ELF-1 (cell line): ENCODE results near the gene KCNG2.
"Not testable (repeated sequence)": the region's sequence is repeated elsewhere in the genome, so short reads cannot be mapped to it uniquely, and the experiment has no call there.

Experiments
- DNase-seq: peaks from one replicate; pipeline ENCODE4 v3.0.0-alpha.2; 2016; ENCODE audit warnings: low read depth, low spot score

The KCNG2 gene

DNA sequence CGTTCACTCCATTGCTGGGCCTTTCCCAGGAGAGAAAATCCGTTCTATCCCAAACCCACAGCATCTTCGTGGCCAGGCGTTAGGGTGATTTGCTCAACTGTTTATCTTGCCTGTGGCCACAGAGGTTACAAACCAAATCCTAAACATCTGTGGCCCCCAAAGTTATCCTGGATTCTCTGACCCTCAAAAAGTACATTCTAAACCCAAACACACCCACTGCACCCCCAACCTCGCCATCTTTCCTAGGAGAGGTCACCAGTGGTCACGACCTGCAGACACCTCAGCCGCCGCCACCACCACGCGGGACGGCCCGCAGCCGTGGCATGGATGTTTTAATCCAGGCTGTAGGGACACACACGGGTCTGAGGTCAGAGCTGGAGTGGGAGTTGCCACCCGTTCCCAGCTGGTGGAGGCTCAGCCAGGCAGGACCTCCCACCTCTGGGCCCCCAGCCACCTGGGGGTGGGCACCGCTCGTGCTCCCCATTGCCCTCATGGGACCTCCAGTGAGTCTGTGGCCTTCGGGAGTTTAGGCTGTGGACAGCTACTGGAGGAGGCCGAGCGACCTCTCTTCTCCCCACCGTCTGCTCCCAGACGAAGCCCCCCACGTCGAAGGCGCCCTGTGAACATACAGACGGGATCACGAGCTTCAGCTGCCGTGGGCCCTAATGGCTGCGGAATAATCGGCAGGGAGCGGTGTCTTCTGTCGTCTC, 72.0 kb downstream of the KCNG2 start:
- no peak for DNase-seq

DNA sequence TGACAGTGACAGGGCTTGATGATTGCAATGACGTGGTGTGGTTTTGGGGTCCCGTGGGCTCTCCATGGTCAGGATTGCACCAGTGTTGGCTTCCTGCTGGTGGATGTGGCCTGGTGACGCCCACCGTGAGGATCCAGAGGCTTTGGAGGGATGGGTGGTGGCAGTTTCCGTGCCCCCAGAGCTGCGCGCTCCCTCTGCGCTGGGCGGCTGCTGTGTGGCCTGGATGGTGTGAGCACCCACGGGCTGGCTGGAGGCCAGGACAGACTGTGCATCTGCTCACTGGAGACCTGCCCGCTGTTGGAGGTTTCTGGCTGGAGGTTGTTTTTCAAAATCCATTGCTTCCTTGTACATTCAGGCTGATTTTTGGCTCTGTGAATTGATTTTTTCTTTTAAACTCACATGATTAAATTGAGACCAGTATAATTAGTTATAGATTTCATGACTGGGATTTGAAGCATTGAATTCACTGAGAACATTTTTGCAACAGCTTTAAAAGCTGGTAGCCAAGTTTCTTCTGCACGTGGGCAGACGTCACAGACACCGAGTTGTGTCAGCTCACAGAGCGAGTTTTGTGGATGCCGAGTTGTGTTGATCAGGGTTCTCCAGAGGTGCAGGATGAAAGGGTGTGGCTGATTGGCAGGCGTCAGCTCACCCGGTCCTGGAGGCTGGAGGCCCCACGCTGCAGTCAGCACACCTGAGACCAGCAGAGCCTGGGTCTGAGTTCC, 72.7 kb downstream of the KCNG2 start:
- no peak for DNase-seq

DNA sequence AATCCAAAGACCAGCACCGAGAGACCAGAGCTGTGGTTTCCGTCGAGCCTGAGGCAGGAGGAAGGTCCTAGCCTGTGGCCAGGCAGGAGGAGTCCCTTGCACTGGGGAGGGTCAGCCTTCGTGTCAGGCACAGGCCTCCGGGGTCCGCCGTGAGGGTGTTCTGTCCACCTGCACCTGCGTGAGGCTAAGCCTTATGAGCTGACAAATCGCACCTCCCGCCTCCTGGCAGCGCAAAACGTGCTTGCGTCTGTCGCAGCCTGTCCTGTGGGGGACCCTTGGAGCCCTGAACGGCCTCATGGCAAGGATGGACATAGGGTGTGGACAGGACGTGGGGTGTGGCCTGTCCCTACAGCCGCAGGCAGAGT, 73.3 kb downstream of the KCNG2 start:
- DNase-seq, result no peak

DNA sequence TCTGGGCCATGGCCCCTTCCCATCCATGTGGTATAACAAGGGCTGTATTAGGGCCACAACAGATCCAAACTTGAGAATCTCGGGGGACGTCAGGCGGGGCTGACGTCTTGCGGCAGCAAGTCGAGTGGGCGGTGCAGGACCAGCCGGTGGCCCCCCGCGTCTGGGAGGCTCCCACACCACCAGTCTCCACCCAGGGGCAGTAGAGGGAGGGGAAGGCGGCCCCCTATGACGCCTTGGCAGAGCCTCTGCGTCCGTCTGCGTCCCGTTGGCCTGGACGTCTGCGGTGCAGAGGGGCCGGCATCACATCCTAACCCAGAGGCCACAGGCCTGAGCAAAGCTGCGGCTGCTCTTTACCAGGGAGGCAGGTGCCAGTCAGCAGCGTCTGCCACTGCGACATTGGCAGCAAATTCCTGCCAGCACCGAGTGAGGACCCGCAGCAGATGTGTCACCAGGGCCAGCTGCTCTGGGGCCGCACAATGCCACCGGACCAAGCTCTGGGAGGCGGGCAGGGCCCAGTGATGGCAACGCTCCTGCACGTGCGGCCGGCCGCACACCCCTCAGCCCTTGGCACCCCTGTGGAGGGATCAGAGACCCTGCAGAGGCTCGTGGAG, 73.8 kb downstream of the KCNG2 start:
- DNase-seq, result no peak

DNA sequence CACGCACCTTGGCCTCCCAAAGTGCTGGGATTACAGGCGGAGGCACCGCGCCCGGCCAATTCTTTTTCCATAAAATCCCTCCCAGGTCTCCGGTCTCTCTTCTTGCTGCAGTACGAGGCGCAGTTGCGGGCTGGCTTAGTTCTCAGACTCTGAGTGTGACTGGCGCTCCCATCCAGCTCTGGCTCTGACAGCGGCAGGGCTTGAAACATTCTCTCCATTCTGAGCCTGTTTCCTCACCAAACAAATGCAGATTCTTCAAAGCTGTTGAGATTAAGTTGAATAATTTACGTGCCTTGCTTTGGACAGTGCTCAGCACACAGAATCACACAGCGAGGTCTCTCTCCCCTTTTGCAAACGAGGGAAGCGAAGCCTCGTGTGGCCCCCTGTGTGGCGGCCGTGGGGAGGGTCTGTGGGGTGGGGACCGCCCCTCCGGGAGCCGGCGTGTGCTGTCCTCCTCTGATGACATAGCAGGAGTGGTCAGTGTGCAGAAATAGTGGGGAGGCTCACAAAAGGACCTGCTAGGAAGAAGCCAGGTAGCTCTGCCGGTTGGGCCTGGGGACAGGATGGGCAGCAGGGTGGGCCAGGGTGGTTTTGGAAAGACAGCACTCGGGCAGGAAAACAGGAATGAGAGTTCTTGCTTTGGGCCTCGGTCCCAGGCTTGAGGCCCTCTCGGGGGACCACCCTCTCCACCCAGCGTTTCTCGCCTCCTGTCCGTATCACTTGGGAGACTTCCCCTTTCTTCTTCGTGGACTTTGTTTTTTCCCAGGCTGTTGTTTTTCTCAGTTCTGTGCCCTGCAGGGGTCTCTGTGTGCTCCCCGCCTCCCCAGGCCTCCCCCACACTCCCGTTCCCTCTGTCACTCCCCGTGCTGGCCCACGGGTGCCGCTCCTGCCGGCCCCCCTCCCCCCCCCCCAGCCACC, 75.0 kb downstream of the KCNG2 start:
- peak; percentile 47 for DNase-seq

DNA sequence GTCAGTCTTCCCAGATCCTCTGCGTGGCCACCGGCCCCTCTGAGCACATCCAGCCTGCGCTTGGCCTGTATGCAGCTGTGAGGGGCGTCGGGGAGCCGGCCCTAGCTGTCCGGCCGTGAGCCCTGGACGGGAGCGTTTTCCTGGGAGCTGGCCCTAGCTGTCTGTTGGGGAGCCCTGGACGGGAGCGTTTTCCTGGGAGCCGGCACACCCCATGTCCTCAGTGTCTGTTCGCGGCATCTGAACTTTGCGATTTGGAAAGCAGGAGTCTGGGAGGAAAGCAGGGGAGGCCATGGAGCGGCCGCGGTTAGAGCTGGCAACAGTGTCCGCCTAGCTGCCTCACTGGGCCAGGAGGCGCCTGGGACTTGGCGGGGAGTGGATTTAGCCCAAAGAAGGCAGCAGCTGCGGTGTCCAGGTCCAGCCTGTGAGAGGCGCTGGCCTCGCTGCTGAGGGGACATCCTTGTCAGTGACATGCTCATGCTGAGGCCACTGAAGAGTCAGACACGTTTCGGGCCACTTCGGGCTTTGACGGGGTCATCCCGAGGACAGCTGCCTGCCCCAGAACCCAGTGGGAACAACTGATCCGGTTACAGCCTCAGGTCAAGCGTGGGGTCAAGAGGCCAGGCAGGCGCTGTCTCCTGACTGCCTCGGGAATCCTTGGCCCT, 75.8 kb downstream of the KCNG2 start:
- DNase-seq, result peak; percentile 56

DNA sequence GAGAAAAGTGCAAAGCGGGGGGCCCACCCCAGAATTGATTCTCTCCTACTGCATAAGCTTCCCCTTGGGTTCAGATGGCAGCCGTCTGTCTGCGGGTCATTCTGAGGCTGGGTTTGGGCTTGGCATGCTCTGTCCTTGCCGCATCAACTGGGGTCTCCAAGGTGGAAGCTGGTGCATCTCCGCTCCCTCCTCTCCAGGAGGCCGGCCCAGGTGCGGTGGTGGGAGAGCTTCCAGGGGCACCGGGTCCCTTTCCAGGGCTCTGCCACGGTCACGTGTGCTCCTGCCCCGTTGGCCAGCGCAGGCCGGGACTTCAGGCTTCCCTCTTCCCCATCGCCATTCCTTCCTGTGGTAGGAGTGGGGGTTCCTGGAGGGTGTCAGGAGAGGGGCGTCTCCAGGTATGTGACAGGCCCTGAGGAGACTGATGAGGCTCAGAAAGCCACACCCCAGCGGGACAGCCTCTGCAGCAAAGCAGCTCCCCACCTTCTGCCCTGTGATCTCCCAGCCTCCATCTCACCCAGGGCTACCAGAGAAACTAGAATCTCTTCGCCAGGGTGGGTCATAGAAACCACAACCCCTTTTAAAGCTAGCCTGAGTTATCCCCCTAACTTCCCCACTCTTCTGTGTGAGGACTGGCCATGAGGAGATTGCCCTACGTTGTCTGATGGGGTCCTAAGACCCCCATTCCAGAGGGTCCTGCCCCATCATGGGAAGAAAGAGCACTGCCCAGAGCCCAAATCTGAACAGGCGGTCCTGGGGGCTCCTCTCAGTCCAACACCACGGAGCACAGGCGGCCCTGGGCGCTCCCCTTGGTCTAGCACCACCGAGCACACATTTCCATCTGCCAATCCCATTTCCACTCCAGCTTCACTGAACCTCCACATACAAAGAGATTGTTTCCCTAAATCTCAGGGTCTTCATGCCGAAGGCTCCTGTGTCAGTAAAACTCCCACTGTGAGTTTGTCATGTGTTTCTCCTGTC, 77.1 kb downstream of the KCNG2 start:
- DNase-seq, result no peak

DNA sequence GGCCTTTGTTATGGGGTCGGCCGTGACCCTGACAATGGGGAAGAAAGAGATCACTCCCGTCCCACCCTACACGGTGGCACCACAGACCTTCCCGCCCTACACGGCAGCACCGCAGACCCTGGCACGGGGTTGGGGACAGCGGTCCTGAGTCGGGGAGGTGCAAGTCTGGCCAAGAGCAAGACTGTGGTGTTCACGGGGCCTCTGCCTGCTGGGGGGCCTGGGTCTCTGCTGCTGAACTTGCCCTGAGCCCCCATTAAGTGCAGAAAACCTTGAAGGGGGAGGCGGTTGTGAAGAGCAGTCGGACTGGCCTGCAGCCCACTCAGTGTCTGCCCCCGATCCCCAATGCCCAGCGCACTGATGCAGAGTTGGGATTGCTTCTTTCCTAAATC, 77.8 kb downstream of the KCNG2 start:
- no peak for DNase-seq

DNA sequence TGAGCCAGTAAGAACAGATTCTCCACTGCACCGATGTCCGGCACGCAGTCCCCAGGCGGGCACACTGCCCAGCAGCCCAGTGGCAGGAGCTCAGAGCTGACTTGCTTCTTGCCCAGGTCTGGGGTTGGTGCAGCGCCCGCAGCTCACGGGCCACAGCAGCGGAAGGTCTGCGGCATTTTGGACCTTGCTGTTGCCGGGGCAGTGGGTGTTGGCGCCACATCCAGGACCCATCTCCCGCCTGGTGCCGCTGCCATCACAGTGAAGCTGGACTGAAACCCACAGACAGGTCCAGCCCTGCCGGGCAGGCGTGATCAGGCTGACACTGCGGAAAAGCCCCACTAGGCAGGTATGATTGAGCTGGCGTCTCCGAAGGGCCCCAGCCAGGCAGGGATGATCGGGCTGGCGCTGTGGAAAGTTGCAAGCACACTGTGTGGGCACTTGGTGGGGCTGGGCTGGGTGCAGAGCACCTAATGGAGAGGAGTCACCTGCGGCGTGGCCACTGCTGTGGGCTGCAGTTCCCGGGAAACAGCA, 78.3 kb downstream of the KCNG2 start:
- no peak for DNase-seq

DNA sequence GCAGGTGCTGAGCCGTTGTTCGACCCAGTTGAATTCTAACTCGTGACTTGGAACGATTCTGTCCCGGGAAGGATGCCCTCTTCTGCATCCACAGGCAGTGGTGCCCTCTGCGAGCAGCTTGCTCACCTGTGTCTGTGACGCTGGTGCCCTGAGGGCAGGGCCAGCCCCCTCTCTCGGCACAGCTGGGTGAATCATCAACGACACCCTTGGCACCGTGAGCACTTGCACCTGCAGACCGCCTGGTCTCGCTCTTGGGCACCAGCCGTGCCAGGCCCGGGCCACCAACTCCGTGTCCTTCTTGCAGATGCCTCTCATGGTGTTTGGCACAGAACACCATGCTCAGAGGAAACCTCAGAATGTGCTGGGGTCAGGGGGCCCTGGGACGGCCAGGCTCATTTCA, 78.8 kb downstream of the KCNG2 start:
- DNase-seq, result no peak

DNA sequence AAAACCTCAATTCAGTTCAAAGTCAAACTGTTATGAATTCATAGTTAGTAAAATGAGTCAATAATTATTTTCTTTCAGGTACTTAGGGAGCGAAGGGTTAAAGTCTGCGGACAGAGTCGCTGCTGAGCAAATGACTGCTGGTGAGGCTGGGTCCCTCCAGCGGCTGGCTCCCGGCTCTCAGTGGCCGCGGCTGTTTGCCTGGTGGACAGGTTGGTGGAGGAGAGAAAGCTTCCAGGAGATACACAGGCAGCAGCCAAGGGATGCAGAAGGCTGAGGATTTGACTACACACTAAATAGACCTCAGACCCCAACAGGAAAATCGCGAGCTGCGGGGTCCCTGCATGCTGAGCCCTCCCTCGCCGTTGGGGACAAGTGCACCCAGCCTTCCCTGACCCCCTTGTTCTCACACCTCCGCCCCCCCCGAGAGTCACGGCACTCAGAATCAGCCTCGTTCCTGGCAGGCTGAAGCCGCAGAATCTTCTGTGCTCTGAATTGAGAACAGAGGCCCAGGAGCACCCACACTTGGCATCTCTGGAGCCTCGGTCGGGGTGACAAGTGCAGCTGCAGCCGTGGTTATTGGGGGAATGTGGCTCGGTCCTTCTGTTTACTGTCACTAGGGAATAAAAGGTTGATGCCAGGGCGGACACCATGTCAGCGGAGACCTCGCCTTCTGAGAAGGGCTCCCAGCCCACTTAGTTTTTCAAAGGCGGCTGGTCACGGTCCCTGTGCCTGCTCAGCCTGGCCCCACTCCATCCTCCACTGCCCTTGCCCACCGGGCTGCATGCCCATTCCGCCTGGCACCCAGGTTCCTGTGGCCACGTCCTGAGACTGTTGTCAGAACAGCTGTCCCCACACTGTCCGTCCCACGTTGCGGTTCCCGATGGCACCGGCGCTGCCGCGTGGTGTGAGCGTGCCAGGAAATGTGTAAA, 79.7 kb downstream of the KCNG2 start:
- peak; percentile 50 for DNase-seq

DNA sequence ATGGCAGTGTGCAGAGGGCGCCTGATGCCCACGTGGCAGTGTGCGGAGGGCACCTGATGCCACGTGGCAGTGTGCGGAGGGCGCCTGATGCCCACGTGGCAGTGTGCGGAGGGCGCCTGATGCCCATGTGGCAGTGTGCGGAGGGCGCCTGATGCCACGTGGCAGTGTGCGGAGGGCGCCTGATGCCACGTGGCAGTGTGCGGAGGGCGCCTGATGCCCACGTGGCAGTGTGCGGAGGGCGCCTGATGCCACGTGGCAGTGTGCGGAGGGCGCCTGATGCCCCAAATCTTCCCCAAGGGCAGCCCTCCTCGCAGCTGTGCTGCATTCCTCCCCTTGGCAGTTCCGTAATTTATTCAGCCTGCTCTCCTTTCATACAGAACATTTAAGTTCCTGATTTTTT, 80.5 kb downstream of the KCNG2 start:
- not testable (repeated sequence) for DNase-seq

DNA sequence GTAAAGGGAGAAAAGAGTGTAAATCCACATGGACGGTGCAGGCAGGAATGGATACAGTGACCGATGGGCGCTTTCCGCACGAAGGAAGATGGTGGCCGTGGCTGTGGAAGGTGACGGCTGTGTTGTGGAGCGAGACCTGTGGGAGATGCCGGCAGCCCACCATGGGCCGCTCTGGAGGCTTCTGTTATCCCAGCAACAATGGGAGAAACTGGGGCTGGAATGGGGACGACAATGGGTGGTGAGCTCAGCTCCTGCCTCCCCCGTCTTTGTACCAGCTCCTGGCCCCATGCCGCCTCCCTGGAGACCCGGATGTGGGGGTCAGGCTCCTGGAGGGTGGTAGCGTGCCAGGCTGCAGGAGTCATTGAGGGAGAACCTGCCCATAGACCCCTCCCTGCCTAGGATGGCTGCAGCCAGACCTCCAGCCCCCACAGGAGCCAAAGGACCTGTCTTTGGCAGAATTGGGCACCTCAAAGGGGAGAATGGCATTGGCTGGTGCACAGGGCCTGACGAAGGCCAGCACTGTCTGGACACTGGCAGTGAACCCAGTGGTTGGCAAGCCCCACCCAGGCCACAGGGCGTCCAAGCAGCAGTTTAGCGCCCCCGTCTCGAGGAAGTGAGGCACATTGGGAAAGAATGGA, 81.1 kb downstream of the KCNG2 start:
- no peak for DNase-seq

DNA sequence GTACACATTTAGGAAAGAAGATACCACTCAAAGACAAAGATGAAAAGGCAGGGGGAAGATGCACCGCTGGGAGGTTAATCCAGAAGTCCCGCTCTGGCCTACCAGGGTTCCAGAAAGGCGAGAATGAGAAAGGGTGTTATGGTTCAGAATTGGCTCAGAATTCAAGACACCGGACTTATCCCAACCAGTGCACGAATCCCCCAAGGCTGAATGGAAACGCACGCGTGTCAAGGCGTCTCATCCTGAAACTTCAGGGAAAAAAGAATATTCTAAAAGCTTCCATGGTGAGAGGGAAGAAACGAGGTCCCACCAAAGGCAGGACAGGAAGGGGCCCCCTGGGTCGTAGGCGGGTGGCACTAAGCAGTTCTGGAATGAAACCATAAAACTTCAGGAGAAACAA, 81.8 kb downstream of the KCNG2 start:
- DNase-seq, result no peak

DNA sequence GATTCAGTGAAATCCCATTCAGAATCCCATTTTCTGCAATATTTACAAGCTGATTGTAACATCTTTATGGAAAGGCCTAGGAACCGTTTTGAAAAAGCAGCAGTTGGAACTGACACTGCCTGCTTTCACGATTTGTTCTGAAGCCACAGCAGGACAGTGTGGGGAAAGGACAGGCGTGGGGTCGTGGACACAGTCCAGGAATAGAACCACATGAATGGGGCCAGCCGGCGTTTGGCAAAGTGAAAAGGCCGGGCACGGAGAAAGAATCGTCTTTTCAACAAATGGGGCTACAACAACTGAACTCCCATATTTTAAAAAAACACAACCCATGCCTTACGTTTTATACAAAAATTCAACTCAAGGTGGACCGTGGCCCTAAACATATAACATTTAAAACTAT, 84.0 kb downstream of the KCNG2 start:
- DNase-seq, result no peak

DNA sequence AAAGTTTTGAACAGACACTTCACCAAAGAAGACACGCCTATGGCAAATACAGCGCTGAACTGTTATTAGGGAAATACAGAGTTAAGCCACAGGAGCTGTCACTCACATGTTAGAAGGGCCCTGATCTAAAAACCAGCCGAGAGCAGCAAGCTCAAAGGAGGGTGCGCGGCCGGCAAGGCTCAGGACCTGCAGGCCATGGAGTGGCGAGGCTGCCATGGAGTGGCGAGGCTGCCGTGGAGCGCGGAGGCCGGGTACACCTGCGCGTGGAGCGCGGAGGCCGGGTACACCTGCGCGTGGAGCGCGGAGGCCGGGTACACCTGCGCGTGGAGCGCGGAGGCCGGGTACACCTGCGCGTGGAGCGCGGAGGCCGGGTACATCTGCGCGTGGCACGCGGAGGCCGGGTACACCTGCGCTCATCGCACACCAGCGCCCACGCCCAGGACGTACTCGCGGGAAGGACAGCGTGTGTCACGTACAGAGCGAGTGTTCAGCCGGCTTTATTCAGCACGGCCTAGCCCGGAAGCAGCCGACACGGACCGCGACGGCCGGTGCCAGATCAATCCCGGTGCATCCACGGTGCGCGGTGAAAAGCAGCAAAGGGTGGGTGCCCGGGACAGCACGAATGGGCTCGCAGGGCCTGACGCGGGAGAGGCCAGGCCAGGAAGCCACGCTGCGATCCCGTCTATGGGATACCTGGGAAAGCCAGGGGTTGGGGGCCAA, 84.9 kb downstream of the KCNG2 start:
- DNase-seq, result no peak

DNA sequence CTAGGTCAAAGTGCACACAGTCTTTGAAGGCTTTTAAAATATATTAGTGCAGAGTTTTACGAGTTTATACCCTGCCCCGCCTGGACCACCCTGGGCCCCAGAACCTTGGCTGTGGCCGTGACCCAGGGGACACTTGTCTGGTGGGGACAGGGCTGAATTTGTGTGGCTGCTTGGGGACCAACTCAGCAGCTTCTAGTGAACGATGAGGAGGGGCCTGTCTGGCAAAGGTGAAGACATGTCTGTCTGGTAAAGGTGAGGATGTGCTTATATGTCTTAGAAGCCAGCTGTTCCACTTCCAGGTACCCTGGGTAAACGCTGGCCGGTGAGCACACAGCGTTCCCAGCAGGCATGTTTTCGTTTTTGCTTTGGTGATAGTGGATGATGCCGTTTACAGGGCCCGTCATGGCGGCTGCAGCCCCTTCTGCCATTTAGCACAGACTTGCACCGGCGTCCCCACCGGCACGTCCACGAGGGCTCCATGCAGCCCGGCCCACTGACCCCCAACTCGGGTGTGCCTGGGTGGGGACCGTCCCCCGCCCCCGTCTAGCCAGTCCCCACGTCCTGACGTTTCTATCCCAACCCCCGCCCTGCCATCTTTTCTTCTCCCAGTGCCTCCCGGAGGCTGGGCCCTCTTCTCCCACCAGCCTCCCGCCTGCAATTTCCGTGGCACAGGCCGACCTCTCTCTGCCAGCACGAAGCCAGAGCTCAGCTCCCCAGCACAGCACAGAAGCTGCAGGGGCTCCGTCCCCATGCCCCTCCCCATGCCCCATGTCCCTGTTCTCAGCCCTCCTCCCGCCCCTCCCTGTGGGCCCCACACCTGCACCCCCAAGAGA, 85.9 kb downstream of the KCNG2 start:
- DNase-seq, result no peak
